ENCODE measurements around the gene PRKCE. TPM values are rescaled to one million over a fixed set of nuclear protein-coding genes. Genes with fewer than 3 reads are reported as not detected.
A peak's percentile ranks its signal among the peaks of the same experiment; 100 is the strongest.
"Not testable (repeated sequence)": the region's sequence is repeated elsewhere in the genome, so short reads cannot be mapped to it uniquely, and the experiment has no call there.

Gene PRKCE
- polyA plus RNA-seq, 1 of the 3 experiments (the other 2 are of a cell fraction): 16.3 TPM

DNA sequence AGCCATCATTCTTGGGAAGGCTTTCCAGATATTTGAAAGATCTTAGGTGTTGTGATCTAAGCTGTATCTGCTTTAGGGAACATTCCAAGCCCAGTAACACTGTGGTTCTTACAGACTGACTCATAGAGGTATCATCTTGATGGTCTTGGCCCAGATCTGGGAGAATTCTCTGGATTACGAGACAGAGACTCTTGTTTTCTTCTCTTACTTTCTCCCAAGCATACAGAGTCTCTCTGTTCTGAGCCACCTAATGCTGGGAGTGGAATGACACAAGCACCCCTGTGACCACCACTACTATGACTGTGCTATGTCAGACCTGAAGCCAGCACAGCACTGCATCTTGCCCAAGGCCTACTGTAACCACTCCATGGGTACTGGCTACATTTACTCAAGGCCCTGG is 564.7 kb downstream of the PRKCE start:
- Histone ChIP-seq H3K79me2 (ENCODE audit: insufficient read depth) (no peaks in the 10 kb centered on the region), H4K20me1 (ENCODE audit: insufficient read depth) (no peaks in the 10 kb centered on the region), H3K27me3 (ENCODE audit: insufficient read depth) (no peaks in the 10 kb centered on the region), H3K4me3 (ENCODE audit: low read depth in 2 of 2, low read length in 1 of 2) (no peak overlapping the region), H3K9ac (no peak overlapping the region), H3K4me2 (no peak overlapping the region), H3K9me2 (no peaks in the 10 kb centered on the region), H3F3A (replicated peaks; ENCODE audit: insufficient read depth) (no peaks in the 10 kb centered on the region), H3K9me3 (peaks cover 4% of the 10 kb centered on the region), H3K36me3 (replicated peaks in 1 of 2; ENCODE audit: control insufficient read depth in 1 of 2, insufficient read depth in 2 of 2, low read length in 1 of 2) (no peaks in the 10 kb centered on the region), H3K27ac (ENCODE audit: low read depth in 2 of 2, low read length in 1 of 2) (no peak overlapping the region), H3K4me1 (ENCODE audit: control insufficient read depth in 1 of 2, insufficient read depth in 2 of 2, low read depth in 1 of 2, low read length in 1 of 2) (no peaks in the 10 kb centered on the region), H2AFZ (ENCODE audit: low read depth) (no peak overlapping the region)
- CTCF ChIA-PET: no interaction called here
- no peak for DNase-seq
- POLR2A ChIA-PET: no interaction called here
- WGBS (ENCODE audit: low lambda C conversion rate): no CpG with 5 or more reads among the region's 1 CpG
- TF ChIP-seq EZH2phosphoT487 (IDR thresholded peaks at IDR 0.05; ENCODE audit: borderline replicate concordance, low read depth): no peak

DNA sequence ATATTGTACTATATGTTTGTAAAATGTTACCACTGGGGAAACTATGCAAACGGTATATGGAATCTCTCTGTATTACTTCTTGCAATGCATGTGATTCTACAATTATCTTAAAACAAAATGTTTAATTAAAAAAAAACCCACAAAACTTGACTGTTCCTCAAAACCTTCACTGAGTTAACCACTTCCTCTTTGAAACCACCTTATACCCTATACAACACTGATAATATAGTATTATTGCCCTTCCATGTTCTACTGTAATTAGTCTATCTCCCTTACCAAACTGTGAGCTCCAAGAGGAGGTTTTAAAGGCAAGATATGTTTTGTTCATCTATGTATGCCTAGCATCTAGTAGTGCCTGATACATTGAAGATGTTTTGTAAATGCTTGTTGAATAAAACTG is 572.0 kb downstream of the PRKCE start:
- DNase-seq; H3K36me3 ChIP-seq (replicated peaks in 1 of 2; ENCODE audit: control insufficient read depth in 1 of 2, insufficient read depth in 2 of 2, low read length in 1 of 2); H4K20me1 ChIP-seq (ENCODE audit: insufficient read depth); H3K9ac ChIP-seq; H2AFZ ChIP-seq (ENCODE audit: low read depth); H3F3A ChIP-seq (replicated peaks; ENCODE audit: insufficient read depth); H3K79me2 ChIP-seq (ENCODE audit: insufficient read depth); POLR2A ChIA-PET; H3K9me3 ChIP-seq; H3K4me3 ChIP-seq (ENCODE audit: low read depth in 2 of 2, low read length in 1 of 2); H3K27me3 ChIP-seq (ENCODE audit: insufficient read depth); CTCF ChIA-PET; H3K4me1 ChIP-seq (ENCODE audit: control insufficient read depth in 1 of 2, insufficient read depth in 2 of 2, low read depth in 1 of 2, low read length in 1 of 2); H3K9me2 ChIP-seq; H3K4me2 ChIP-seq; H3K27ac ChIP-seq (ENCODE audit: low read depth in 2 of 2, low read length in 1 of 2): not testable (repeated sequence)
- 88% methylated on average over 1 of the region's 1 CpG for WGBS (ENCODE audit: low lambda C conversion rate)

DNA sequence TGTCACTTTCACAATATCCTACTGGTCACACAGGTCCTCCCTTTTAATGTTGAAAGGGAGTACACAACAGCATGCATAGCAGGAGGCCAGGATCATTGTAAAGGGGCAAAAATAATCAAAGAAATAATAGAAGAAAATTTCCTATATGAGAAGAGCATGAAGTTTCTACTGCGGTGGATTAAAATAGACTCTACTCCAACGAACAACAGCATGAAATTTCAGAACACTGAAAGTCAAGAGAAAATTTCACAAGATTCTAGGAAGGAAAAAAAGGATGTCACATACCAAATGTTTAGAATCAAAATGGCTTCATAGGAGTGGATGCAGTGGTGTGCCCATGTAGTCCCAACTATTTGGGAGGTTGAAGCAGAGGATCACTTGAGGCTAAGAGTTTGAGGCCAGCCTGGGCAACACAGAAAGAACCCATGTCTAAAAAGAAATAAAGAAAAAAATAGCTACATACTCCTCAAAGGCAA is 573.7 kb downstream of the PRKCE start:
- 83% methylated on average over 2 of the region's 2 CpGs for WGBS (ENCODE audit: low lambda C conversion rate)
- Histone ChIP-seq H3F3A (replicated peaks; ENCODE audit: insufficient read depth) (no peaks in the 10 kb centered on the region), H3K4me2 (no peak overlapping the region), H3K9me2 (no peaks in the 10 kb centered on the region), H4K20me1 (ENCODE audit: insufficient read depth) (no peaks in the 10 kb centered on the region), H3K36me3 (replicated peaks in 1 of 2; ENCODE audit: control insufficient read depth in 1 of 2, insufficient read depth in 2 of 2, low read length in 1 of 2) (no peaks in the 10 kb centered on the region), H3K27ac (ENCODE audit: low read depth in 2 of 2, low read length in 1 of 2) (peak overlapping the region in 1 of 2 experiments; percentile 33; a peak in 2 of 4 replicates), H3K9me3 (no peaks in the 10 kb centered on the region), H3K4me3 (ENCODE audit: low read depth in 2 of 2, low read length in 1 of 2) (no peak overlapping the region), H3K9ac (no peak overlapping the region), H3K27me3 (ENCODE audit: insufficient read depth) (no peaks in the 10 kb centered on the region), H2AFZ (ENCODE audit: low read depth) (no peak overlapping the region), H3K4me1 (ENCODE audit: control insufficient read depth in 1 of 2, insufficient read depth in 2 of 2, low read depth in 1 of 2, low read length in 1 of 2) (peaks cover 0 to 3% of the 10 kb centered on the region in 2 experiments; a peak in 2 of 4 replicates), H3K79me2 (ENCODE audit: insufficient read depth) (no peaks in the 10 kb centered on the region)
- ChIA-PET CTCF (no interaction called here), POLR2A (no interaction called here)
- TF ChIP-seq SIN3A (IDR thresholded peaks at IDR 0.05; ENCODE audit: borderline replicate concordance, low read depth, low read length): no peak
- no peak for TF ChIP-seq MXI1 (IDR thresholded peaks at IDR 0.05; ENCODE audit: low read depth, low read length)
- no peak for TF ChIP-seq EP300 (IDR thresholded peaks at IDR 0.05; ENCODE audit: borderline replicate concordance in 1 of 2, low read depth in 1 of 2, low read length in 1 of 2)
- TF ChIP-seq ELF1 (IDR thresholded peaks at IDR 0.05): no peak
- no peak for TF ChIP-seq JUND (IDR thresholded peaks at IDR 0.05)
- no peak for TF ChIP-seq RXRA (IDR thresholded peaks at IDR 0.05; ENCODE audit: borderline replicate concordance, low read depth)
- no peak for DNase-seq

DNA sequence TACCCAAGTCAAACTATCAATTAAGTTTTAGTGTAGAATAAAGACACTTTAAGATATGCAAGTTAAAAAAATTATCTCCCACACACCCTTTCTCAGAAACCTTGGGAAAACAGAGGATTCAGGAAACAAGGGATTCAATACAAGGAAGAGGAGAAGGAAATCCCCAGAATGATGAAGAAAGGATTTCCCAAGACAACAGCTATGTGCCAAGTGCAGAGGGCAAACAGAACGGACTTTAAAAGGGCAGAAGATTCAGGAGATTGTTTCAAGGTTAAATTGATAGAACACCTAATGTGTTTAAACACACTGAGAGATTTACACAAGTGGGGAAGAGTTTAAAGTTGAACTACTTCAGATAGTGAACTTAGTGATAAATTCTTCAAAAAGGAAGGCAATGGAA is 574.3 kb downstream of the PRKCE start:
- peaks cover 0 to 8% of the 10 kb centered on the region in 2 experiments; a peak in 2 of 4 replicates for H3K4me1 ChIP-seq (ENCODE audit: control insufficient read depth in 1 of 2, insufficient read depth in 2 of 2, low read depth in 1 of 2, low read length in 1 of 2)
- POLR2A ChIA-PET: no interaction called here
- H3K9ac ChIP-seq: no peak overlapping the region
- no peaks in the 10 kb centered on the region for H3F3A ChIP-seq (replicated peaks; ENCODE audit: insufficient read depth)
- no peak overlapping the region for H2AFZ ChIP-seq (ENCODE audit: low read depth)
- H3K4me3 ChIP-seq (ENCODE audit: low read depth in 2 of 2, low read length in 1 of 2): no peak overlapping the region
- no peak overlapping the region; a peak in 1 of 4 replicates for H3K27ac ChIP-seq (ENCODE audit: low read depth in 2 of 2, low read length in 1 of 2)
- no peaks in the 10 kb centered on the region for H3K27me3 ChIP-seq (ENCODE audit: insufficient read depth)
- H3K4me2 ChIP-seq: no peak overlapping the region
- 68% methylated on average over 1 of the region's 1 CpG for WGBS (ENCODE audit: low lambda C conversion rate)
- DNase-seq: no peak
- no peaks in the 10 kb centered on the region for H3K79me2 ChIP-seq (ENCODE audit: insufficient read depth)
- H3K9me2 ChIP-seq: no peaks in the 10 kb centered on the region
- no peaks in the 10 kb centered on the region for H3K36me3 ChIP-seq (replicated peaks in 1 of 2; ENCODE audit: control insufficient read depth in 1 of 2, insufficient read depth in 2 of 2, low read length in 1 of 2)
- CTCF ChIA-PET: no interaction called here
- H3K9me3 ChIP-seq: no peaks in the 10 kb centered on the region
- no peaks in the 10 kb centered on the region for H4K20me1 ChIP-seq (ENCODE audit: insufficient read depth)
- TF ChIP-seq NFIC (IDR thresholded peaks at IDR 0.05; ENCODE audit: borderline replicate concordance): no peak
- TF ChIP-seq, protein P1, sequence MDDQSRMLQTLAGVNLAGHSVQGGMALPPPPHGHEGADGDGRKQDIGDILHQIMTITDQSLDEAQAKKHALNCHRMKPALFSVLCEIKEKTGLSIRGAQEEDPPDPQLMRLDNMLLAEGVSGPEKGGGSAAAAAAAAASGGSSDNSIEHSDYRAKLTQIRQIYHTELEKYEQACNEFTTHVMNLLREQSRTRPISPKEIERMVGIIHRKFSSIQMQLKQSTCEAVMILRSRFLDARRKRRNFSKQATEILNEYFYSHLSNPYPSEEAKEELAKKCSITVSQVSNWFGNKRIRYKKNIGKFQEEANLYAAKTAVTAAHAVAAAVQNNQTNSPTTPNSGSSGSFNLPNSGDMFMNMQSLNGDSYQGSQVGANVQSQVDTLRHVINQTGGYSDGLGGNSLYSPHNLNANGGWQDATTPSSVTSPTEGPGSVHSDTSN (IDR thresholded peaks at IDR 0.05): no peak
- TF ChIP-seq TEAD4 (IDR thresholded peaks at IDR 0.05; ENCODE audit: borderline replicate concordance, insufficient read depth): no peak
- no peak for TF ChIP-seq EZH2phosphoT487 (IDR thresholded peaks at IDR 0.05; ENCODE audit: borderline replicate concordance, low read depth)
- TF ChIP-seq, protein P2, sequence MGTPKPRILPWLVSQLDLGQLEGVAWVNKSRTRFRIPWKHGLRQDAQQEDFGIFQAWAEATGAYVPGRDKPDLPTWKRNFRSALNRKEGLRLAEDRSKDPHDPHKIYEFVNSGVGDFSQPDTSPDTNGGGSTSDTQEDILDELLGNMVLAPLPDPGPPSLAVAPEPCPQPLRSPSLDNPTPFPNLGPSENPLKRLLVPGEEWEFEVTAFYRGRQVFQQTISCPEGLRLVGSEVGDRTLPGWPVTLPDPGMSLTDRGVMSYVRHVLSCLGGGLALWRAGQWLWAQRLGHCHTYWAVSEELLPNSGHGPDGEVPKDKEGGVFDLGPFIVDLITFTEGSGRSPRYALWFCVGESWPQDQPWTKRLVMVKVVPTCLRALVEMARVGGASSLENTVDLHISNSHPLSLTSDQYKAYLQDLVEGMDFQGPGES (IDR thresholded peaks at IDR 0.05; ENCODE audit: low read depth, low read length): no peak
- no peak for TF ChIP-seq RFX5 (IDR thresholded peaks at IDR 0.05; ENCODE audit: low read length)
- TF ChIP-seq CHD2 (IDR thresholded peaks at IDR 0.05; ENCODE audit: low read length, partially characterized antibody): no peak
- TF ChIP-seq FOSL2 (IDR thresholded peaks at IDR 0.05; ENCODE audit: borderline replicate concordance, low read depth): no peak

Measured in SK-N-SH (cell line).